ENCODE data around the gene GRAMD4. TPM values are rescaled to one million over a fixed set of nuclear protein-coding genes. Genes with fewer than 3 reads are reported as not detected.

GRAMD4 gene
- total and polyA plus RNA-seq, 2 donors (not counting 1 experiment from before 2014, with no cell fraction given), result 17.0 to 88.1 TPM

DNA sequence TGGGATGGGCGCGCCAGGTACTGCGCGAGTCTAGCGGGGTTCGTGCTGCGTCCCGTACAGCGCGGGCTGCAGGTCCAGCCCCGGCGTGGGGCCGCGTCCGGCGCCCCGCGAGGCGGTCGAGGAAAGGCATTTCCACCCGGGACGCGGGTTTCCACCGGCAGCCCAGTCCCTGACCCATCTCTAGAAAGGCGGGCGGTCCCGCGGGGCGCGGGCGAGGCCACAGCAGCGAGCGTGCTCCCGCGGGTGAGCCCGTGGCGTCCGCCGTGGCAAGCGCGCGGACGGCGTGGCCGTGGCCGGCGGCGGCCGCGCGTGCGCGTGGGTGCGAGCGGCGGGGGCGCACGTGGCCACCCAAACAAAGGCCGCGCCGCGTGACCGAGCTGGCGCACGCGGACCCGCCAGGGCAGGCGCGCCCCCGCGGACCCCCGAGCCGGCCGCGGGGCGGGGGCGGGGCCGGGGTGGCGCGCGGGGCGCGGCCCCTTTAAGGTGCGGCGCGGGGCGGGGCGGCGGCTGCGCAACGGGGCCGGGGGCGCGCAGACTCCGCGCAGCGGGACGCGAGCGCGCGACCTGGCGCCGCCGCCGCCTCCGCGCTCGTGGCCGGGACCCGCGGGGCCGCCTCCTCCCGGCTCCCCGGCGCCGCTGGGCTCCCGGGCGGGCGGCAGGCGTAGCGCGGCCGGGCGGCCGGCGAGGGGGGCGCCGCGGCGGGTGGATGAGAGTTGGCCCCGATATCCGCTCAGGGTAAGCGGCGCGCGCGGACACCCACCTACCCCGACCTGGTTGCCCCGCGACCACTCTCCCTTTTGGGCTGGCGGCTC is 43.4 kb upstream of the GRAMD4 start:
- CTCF ChIA-PET, result interaction anchor here (2.3 kb wide), 1 partner anchor 13 kb away, joined by 11 read pairs; no protein-coding TSS in a partner anchor
- no peaks in the 10 kb centered on the region for H3K27me3 Mint-ChIP-seq
- no peak overlapping the region for H3K27ac ChIP-seq (ENCODE audit: low read length in 2 of 2)
- peak overlapping the region; percentile 73 for H2AFZ ChIP-seq (ENCODE audit: insufficient read depth, low read depth, low read length, poor library complexity, severe bottlenecking)
- H3K4me1 Mint-ChIP-seq, result peaks cover 54% of the 10 kb centered on the region
- peaks cover 24% of the 10 kb centered on the region for H4K20me1 ChIP-seq (ENCODE audit: control insufficient read depth, insufficient read depth, low read length, poor library complexity, severe bottlenecking)
- H3K4me3 Mint-ChIP-seq, result peak overlapping the region; percentile 84
- peaks cover 2% of the 10 kb centered on the region for H3K9me3 Mint-ChIP-seq (ENCODE audit: insufficient read depth)
- H3K9me3 ChIP-seq (ENCODE audit: control extremely low read depth in 1 of 3, control insufficient read depth in 2 of 3, insufficient read depth in 1 of 3, low read length in 2 of 3), result peaks cover 0 to 16% (median 6%) of the 10 kb centered on the region in 3 donors
- DNase-seq (peak; percentile 79), ATAC-seq (ENCODE audit: low read depth) (peak; percentile 76)
- POLR2A ChIA-PET, result interaction anchor here (1.0 kb wide), 2 partner anchors 10 to 47 kb away, joined by 4 read pairs; no protein-coding TSS in a partner anchor
- intact Hi-C loops (cut with micrococcal nuclease), result loop anchor here (1.0 to 5.0 kb wide), 3 partner anchors 11 to 161 kb away; partner anchors contain the start of gene CERK
- H3K36me3 ChIP-seq (replicated peaks in 1 of 2; ENCODE audit: control extremely low read depth in 1 of 2, control insufficient read depth in 1 of 2, extremely low read depth in 1 of 2, insufficient read depth in 2 of 2, low read length in 1 of 2), result no peaks in the 10 kb centered on the region
- peak overlapping the region; percentile 84 for H3K27ac Mint-ChIP-seq
- H3K79me2 ChIP-seq (ENCODE audit: control insufficient read depth, insufficient read depth, low read length), result peaks cover 43% of the 10 kb centered on the region
- peak overlapping the region; percentile 94 for H3K4me2 ChIP-seq (replicated peaks; ENCODE audit: low read depth, low read length, poor library complexity, severe bottlenecking)
- peaks cover 45 to 54% of the 10 kb centered on the region in 2 donors for H3K4me1 ChIP-seq (ENCODE audit: control insufficient read depth in 2 of 2, insufficient read depth in 2 of 2, low read length in 2 of 2)
- peak overlapping the region; percentile 61 for H3K9ac ChIP-seq (ENCODE audit: low read length)
- peak overlapping the region in 4 of 5 experiments; percentile 52 to 64 (median 61) for H3K4me3 ChIP-seq (ENCODE audit: control extremely low read depth in 1 of 5, extremely low read depth in 1 of 5, insufficient read depth in 1 of 5, low read depth in 2 of 5, low read length in 4 of 5)
- no peaks in the 10 kb centered on the region for H3K27me3 ChIP-seq (replicated peaks in 1 of 4; ENCODE audit: control extremely low read depth in 1 of 4, control insufficient read depth in 3 of 4, insufficient read depth in 4 of 4, low read length in 3 of 4)
- WGBS (ENCODE audit: insufficient coverage), result 2% methylated on average over 141 of the region's 142 CpGs
- TF ChIP-seq EZH2 (IDR thresholded peaks at IDR 0.05; ENCODE audit: borderline replicate concordance, insufficient read depth, low read depth, low read length, poor library complexity, severe bottlenecking), result no peak
- TF ChIP-seq, protein P1, sequence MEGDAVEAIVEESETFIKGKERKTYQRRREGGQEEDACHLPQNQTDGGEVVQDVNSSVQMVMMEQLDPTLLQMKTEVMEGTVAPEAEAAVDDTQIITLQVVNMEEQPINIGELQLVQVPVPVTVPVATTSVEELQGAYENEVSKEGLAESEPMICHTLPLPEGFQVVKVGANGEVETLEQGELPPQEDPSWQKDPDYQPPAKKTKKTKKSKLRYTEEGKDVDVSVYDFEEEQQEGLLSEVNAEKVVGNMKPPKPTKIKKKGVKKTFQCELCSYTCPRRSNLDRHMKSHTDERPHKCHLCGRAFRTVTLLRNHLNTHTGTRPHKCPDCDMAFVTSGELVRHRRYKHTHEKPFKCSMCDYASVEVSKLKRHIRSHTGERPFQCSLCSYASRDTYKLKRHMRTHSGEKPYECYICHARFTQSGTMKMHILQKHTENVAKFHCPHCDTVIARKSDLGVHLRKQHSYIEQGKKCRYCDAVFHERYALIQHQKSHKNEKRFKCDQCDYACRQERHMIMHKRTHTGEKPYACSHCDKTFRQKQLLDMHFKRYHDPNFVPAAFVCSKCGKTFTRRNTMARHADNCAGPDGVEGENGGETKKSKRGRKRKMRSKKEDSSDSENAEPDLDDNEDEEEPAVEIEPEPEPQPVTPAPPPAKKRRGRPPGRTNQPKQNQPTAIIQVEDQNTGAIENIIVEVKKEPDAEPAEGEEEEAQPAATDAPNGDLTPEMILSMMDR (IDR thresholded peaks at IDR 0.05), result no peak

Data from B cell (primary cell).